Prostate gland (tissue), 2 donors: Measurements from ENCODE around the gene DDRGK1. TPM values are rescaled to one million over a fixed set of nuclear protein-coding genes. Genes with fewer than 3 reads are reported as not detected.

Experiments used
- DNase-seq: peaks from one replicate; pipeline ENCODE4 v3.0.0-alpha.2; 2019; ENCODE audit warnings: low spot score
- H3K27ac ChIP-seq, 2 donors: fragments of 200-600 bp; sonication (generic); 2 replicates each; pipeline ENCODE4 v1.5.1; 2017 to 2019
- H3K27me3 ChIP-seq: fragments of 200-600 bp; sonication (generic); replicated peaks from 2 replicates; pipeline ENCODE4 v1.5.1; 2019; ENCODE audit not compliant: insufficient read depth
- H3K36me3 ChIP-seq, 2 donors: fragments of 200-600 bp; sonication (generic); 1 replicate in 1 of 2; 2 replicates in 1 of 2; pipeline versions ENCODE4 v1.5.1 to v1.8.1; 2017 to 2019
- H3K4me1 ChIP-seq: fragments of 200-600 bp; sonication (generic); replicated peaks from 2 replicates; pipeline ENCODE4 v1.5.1; 2019
- H3K4me3 ChIP-seq, 2 donors: fragments of 200-600 bp; sonication (generic); 2 replicates each; pipeline ENCODE4 v1.5.1; 2017 to 2019
- H3K9me3 ChIP-seq: fragments of 200-600 bp; sonication (generic); 2 replicates; pipeline ENCODE4 v1.5.1; 2017
- CTCF ChIP-seq, 4 experiments: fragments of 200-600 bp in 2 of 4; fragments of 450-650 bp in 2 of 4; sonication (generic) in 2 of 4; IDR thresholded peaks; 1 replicate in 3 of 4; 2 replicates in 1 of 4; pipeline ENCODE4 v1.5.1; 2016 to 2019; ENCODE audit warnings: antibody characterized with exemption in 4 of 4, mild to moderate bottlenecking in 2 of 4, moderate library complexity in 2 of 4
- POLR2A ChIP-seq: fragments of 450-650 bp; IDR thresholded peaks from one replicate; pipeline ENCODE4 v1.6.1; 2016; ENCODE audit warnings: antibody characterized with exemption, mild to moderate bottlenecking
- POLR2AphosphoS5 ChIP-seq: sonication (generic); formaldehyde crosslinking; IDR thresholded peaks from one replicate; pipeline ENCODE4 v1.6.1; 2017; ENCODE audit warnings: antibody characterized with exemption
- WGBS: methylation state at CpG from one replicate; pipeline ENCODE4 v1.1.5; 2018; 5-methylcytosine and 5-hydroxymethylcytosine counted together
- intact Hi-C: fragments of 100-400 bp; cut with DNase I; formaldehyde crosslinking; loops from one replicate; pipeline ENCODE4 v1.14.2; 2022
- total RNA-seq, 2 donors: library from RNA; depleted of rRNA; stranded (reverse); fragments of >200 nt; gene quantifications; one replicate each; pipeline ENCODE4 v1.1.0, GENCODE V29; 2016

The DDRGK1 gene
- total RNA-seq, 2 donors from 2014 or later = 87.5 to 126 TPM

GRCh38 chr20:3173610-3174441 lies 30.7 kb downstream of the DDRGK1 start:
- DNase-seq = peak; percentile 84
- H3K27ac ChIP-seq = peak overlapping the region; percentile 73 to 79
- H3K4me1 ChIP-seq = no peaks in the 10 kb centered on the region
- intact Hi-C loops = no loop called here
- no peaks in the 10 kb centered on the region for H3K9me3 ChIP-seq
- no peak for TF ChIP-seq POLR2A
- TF ChIP-seq CTCF (IDR thresholded peaks at IDR 0.05) = peak in 2 of 4 experiments; percentile 5 to 15
- TF ChIP-seq POLR2AphosphoS5 = peak; percentile 28
- peak overlapping the region; percentile 67 to 91 for H3K4me3 ChIP-seq
- H3K27me3 ChIP-seq = no peaks in the 10 kb centered on the region
- under 1% methylated on average over 61 of the region's 84 CpGs for WGBS
- no peaks in the 10 kb centered on the region for H3K36me3 ChIP-seq

- TF ChIP-seq POLR2AphosphoS5 (no peak), CTCF (IDR thresholded peaks at IDR 0.05) (no peak), POLR2A (no peak)
- H3K4me3 ChIP-seq = peak within 1 kb of the TSS; percentile 67 to 91
- peak; percentile 39 for DNase-seq
- H3K4me1 ChIP-seq = no peaks in the 10 kb centered on the region
- whole genome bisulfite sequencing = 0% methylated on average over 30 of the region's 62 CpGs
- no peaks in the 10 kb centered on the region for H3K27me3 ChIP-seq
- intact Hi-C loops = no loop called here
- H3K36me3 ChIP-seq = no peaks in the 10 kb centered on the region
- peak within 1 kb of the TSS; percentile 73 to 79 for H3K27ac ChIP-seq
- no peaks in the 10 kb centered on the region for H3K9me3 ChIP-seq
Observed at GRCh38 chr20:3172933-3173609, 31.4 kb downstream of the DDRGK1 start, which contains the start of gene LZTS3. TSS of gene LZTS3 (minus strand) at chr20:3173549. CDS start at chr20:3167163, 6,386 bp downstream.

GRCh38 chr20:3172126-3172932 lies 32.2 kb downstream of the DDRGK1 start:
- Histone ChIP-seq H3K9me3 (no peaks in the 10 kb centered on the region), H3K27ac (no peak overlapping the region), H3K4me3 (peak overlapping the region; percentile 67 to 91), H3K36me3 (no peaks in the 10 kb centered on the region), H3K4me1 (no peaks in the 10 kb centered on the region), H3K27me3 (no peaks in the 10 kb centered on the region)
- 41% methylated on average over 5 of the region's 5 CpGs for WGBS
- intact Hi-C loops = no loop called here
- DNase-seq = no peak
- TF ChIP-seq POLR2AphosphoS5 (no peak), POLR2A (no peak), CTCF (IDR thresholded peaks at IDR 0.05) (no peak)

GRCh38 chr20:3171391-3172125 lies 32.9 kb downstream of the DDRGK1 start:
- TF ChIP-seq POLR2AphosphoS5 (no peak), POLR2A (no peak), CTCF (IDR thresholded peaks at IDR 0.05) (no peak)
- no peaks in the 10 kb centered on the region for H3K4me1 ChIP-seq
- intact Hi-C loops = no loop called here

More at GRCh38 chr20:3171391-3172125, 32.9 kb downstream of the DDRGK1 start:
- 76% methylated on average over 14 of the region's 14 CpGs for WGBS
- no peaks in the 10 kb centered on the region for H3K27me3 ChIP-seq
- no peak overlapping the region for H3K27ac ChIP-seq
- H3K36me3 ChIP-seq = no peaks in the 10 kb centered on the region
- H3K9me3 ChIP-seq = no peaks in the 10 kb centered on the region
- DNase-seq = no peak
- no peak overlapping the region for H3K4me3 ChIP-seq
